ENCODE measurements around the gene GATB. TPM values are rescaled to one million over a fixed set of nuclear protein-coding genes. Genes with fewer than 3 reads are reported as not detected.

GATB gene
- total and polyA plus RNA-seq, 2 experiments from 2014 or later, result 17.7 to 18.9 TPM

GRCh38 chr4:151673908-151674520 lies 86.8 kb downstream of the GATB start:
- no peaks in the 10 kb centered on the region for H3K9me2 ChIP-seq (ENCODE audit: insufficient read depth)
- no peak overlapping the region for H3K4me3 ChIP-seq
- ATAC-seq, result peak; percentile 8; the same call in 2 of the 3 replicates
- no peak overlapping the region for H3K4me2 ChIP-seq
- H3K4me3 Mint-ChIP-seq, result no peak overlapping the region
- H3F3A ChIP-seq (replicated peaks; ENCODE audit: low read depth), result no peaks in the 10 kb centered on the region
- H3K27ac ChIP-seq (ENCODE audit: low read depth), result no peak overlapping the region
- no peaks in the 10 kb centered on the region; the same call in 2 of the 3 replicates for H3K36me3 Mint-ChIP-seq (ENCODE audit: low read depth)
- H3K4me1 Mint-ChIP-seq, result peaks cover 24% of the 10 kb centered on the region
- H3K36me3 ChIP-seq (ENCODE audit: insufficient read depth), result no peaks in the 10 kb centered on the region
- no peaks in the 10 kb centered on the region for H3K27me3 ChIP-seq (ENCODE audit: insufficient read depth)
- no peak for DNase-seq (ENCODE audit: low spot score)
- H4K20me1 ChIP-seq (replicated peaks; ENCODE audit: insufficient read depth), result no peaks in the 10 kb centered on the region
- H3K4me1 ChIP-seq (ENCODE audit: insufficient read depth), result no peaks in the 10 kb centered on the region
- no peaks in the 10 kb centered on the region for H3K27me3 Mint-ChIP-seq (ENCODE audit: insufficient read depth, low read depth, poor library complexity)
- H3K9me3 Mint-ChIP-seq, result no peaks in the 10 kb centered on the region
- H3K27ac Mint-ChIP-seq, result 0 out of 2 replicates have a peak overlapping the region, but pooled peaks have one; percentile 51
- no peaks in the 10 kb centered on the region for H3K79me2 ChIP-seq (replicated peaks; ENCODE audit: insufficient read depth)
- TF ChIP-seq EZH2phosphoT487 (IDR thresholded peaks at IDR 0.05; ENCODE audit: unreplicated experiment), result no peak
- H2AFZ ChIP-seq, result no peak overlapping the region

GRCh38 chr4:151672996-151673395 lies 87.8 kb downstream of the GATB start:
- Histone ChIP-seq H2AFZ (no peak overlapping the region), H3K4me2 (no peak overlapping the region), H3K79me2 (replicated peaks; ENCODE audit: insufficient read depth) (no peaks in the 10 kb centered on the region), H3K4me1 (ENCODE audit: insufficient read depth) (no peaks in the 10 kb centered on the region), H3F3A (replicated peaks; ENCODE audit: low read depth) (no peaks in the 10 kb centered on the region), H3K4me3 (no peak overlapping the region), H3K27ac (ENCODE audit: low read depth) (no peak overlapping the region), H3K36me3 (ENCODE audit: insufficient read depth) (no peaks in the 10 kb centered on the region), H3K9me2 (ENCODE audit: insufficient read depth) (no peaks in the 10 kb centered on the region), H4K20me1 (replicated peaks; ENCODE audit: insufficient read depth) (no peaks in the 10 kb centered on the region), H3K27me3 (ENCODE audit: insufficient read depth) (no peaks in the 10 kb centered on the region)
- no peak for TF ChIP-seq ZNF331 (CRISPR knock-in tag; IDR thresholded peaks at IDR 0.05; ENCODE audit: low read depth)
- TF ChIP-seq POLR2AphosphoS5 (IDR thresholded peaks at IDR 0.05; ENCODE audit: low read depth), result no peak
- no peak for TF ChIP-seq ZNF462 (CRISPR knock-in tag; IDR thresholded peaks at IDR 0.05)
- TF ChIP-seq EZH2 (IDR thresholded peaks at IDR 0.05; ENCODE audit: low read depth, unreplicated experiment), result no peak
- no peak for TF ChIP-seq STAT1 (IDR thresholded peaks at IDR 0.05; ENCODE audit: unreplicated experiment)
- Mint-ChIP-seq H3K27ac (no peak overlapping the region), H3K27me3 (ENCODE audit: insufficient read depth, low read depth, poor library complexity) (no peaks in the 10 kb centered on the region), H3K9me3 (no peaks in the 10 kb centered on the region), H3K36me3 (ENCODE audit: low read depth) (no peaks in the 10 kb centered on the region; the same call in 2 of the 3 replicates), H3K4me1 (peaks cover 27% of the 10 kb centered on the region), H3K4me3 (no peak overlapping the region)
- ATAC-seq (no peak), DNase-seq (ENCODE audit: low spot score) (no peak)
